Measurements from ENCODE around the gene TATDN3.

TATDN3 gene, protein sequence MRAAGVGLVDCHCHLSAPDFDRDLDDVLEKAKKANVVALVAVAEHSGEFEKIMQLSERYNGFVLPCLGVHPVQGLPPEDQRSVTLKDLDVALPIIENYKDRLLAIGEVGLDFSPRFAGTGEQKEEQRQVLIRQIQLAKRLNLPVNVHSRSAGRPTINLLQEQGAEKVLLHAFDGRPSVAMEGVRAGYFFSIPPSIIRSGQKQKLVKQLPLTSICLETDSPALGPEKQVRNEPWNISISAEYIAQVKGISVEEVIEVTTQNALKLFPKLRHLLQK

DNA sequence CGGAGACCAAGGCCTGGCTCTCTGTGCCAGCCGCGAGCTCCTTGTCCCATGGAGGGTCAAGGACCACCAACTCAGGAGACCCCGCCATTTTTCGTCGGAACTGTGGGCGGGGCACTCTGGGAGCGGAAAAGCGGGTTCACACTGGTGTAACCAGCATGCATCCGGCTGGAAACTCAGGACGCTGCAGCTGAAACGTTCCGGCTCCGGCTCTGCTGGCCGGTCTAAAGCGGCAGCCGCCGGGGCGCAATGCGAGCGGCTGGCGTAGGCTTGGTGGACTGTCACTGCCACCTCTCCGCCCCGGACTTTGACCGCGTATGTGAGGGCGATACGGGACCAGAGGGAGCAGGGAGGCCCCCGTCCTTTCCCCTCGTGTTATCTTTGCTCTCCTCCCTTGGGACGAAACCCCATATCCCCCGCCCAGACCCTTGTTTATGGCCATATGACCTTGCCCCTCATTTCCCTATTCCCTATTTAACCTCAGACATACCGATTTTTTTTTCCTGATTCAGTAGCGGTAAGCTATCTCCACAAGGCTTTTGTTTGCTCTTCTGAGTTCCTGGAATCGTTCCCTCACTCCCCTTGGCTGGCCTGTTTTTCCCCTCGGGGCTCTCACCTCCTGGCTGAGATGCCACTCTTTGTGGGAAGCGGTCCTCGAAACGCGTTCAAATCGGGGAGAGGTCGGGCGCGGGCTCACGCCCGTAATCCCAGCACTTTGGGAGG is at the start of gene TATDN3, which contains the start of gene NSL1:
Gene TATDN3 (plus strand): TSS at position 219 of the 720 bp plus-strand sequence. CDS start 28 bp downstream, at position 247.
Gene NSL1 (minus strand): TSS at position 102 of the 720 bp plus-strand sequence. CDS start 14 bp downstream, at position 88.
- Histone ChIP-seq H3K4me2 (ENCODE audit: low read depth, low read length, poor library complexity, severe bottlenecking) (peak within 1 kb of the TSS; percentile 75), H4K20me1 (ENCODE audit: insufficient read depth, low read length, poor library complexity, severe bottlenecking) (peaks cover 19% of the 10 kb centered on the region), H3K36me3 (ENCODE audit: insufficient read depth, low read length) (no peaks in the 10 kb centered on the region; the same call in 1 of the 2 replicates), H3K9me3 (ENCODE audit: insufficient read depth, low read depth, low read length) (no peaks in the 10 kb centered on the region), H3F3A (ENCODE audit: low read depth) (no peaks in the 10 kb centered on the region), H3K4me3 (ENCODE audit: low read length, poor library complexity, severe bottlenecking) (peak within 1 kb of the TSS; percentile 94), H3K27me3 (ENCODE audit: insufficient read depth, low read length, poor library complexity, severe bottlenecking) (no peaks in the 10 kb centered on the region), H3K79me2 (ENCODE audit: insufficient read depth, low read length) (peaks cover 62% of the 10 kb centered on the region), H3K9me2 (replicated peaks; ENCODE audit: low read depth, low read length) (no peaks in the 10 kb centered on the region), H3K9ac (ENCODE audit: low read depth, low read length, poor library complexity, severe bottlenecking) (peak within 1 kb of the TSS; percentile 86), H2AFZ (ENCODE audit: low read length) (peak within 1 kb of the TSS; percentile 97), H3K4me1 (ENCODE audit: insufficient read depth, low read length, poor library complexity, severe bottlenecking) (peaks cover 49% of the 10 kb centered on the region)
- TF ChIP-seq EZH2phosphoT487 (IDR thresholded peaks at IDR 0.05; ENCODE audit: borderline replicate concordance) (no peak), CTCF (conservative IDR thresholded peaks at IDR 0.05; ENCODE audit: low read length) (no peak)

- no peak for TF ChIP-seq EZH2phosphoT487 (IDR thresholded peaks at IDR 0.05; ENCODE audit: borderline replicate concordance)
- no peak for TF ChIP-seq CTCF (conservative IDR thresholded peaks at IDR 0.05; ENCODE audit: low read length)
- H4K20me1 ChIP-seq (ENCODE audit: insufficient read depth, low read length, poor library complexity, severe bottlenecking), result no peaks in the 10 kb centered on the region
- no peaks in the 10 kb centered on the region for H3F3A ChIP-seq (ENCODE audit: low read depth)
- H3K9me2 ChIP-seq (replicated peaks; ENCODE audit: low read depth, low read length), result no peaks in the 10 kb centered on the region
- peaks cover 14% of the 10 kb centered on the region for H3K36me3 ChIP-seq (ENCODE audit: insufficient read depth, low read length)
- no peak overlapping the region for H2AFZ ChIP-seq (ENCODE audit: low read length)
- H3K79me2 ChIP-seq (ENCODE audit: insufficient read depth, low read length), result peaks cover 38% of the 10 kb centered on the region
- H3K4me1 ChIP-seq (ENCODE audit: insufficient read depth, low read length, poor library complexity, severe bottlenecking), result peaks cover 9% of the 10 kb centered on the region
- H3K9ac ChIP-seq (ENCODE audit: low read depth, low read length, poor library complexity, severe bottlenecking), result no peak overlapping the region
- H3K4me2 ChIP-seq (ENCODE audit: low read depth, low read length, poor library complexity, severe bottlenecking), result peak overlapping the region; percentile 0
- H3K4me3 ChIP-seq (ENCODE audit: low read length, poor library complexity, severe bottlenecking), result no peak overlapping the region
- peaks cover 9% of the 10 kb centered on the region; the same call in 1 of the 2 replicates for H3K9me3 ChIP-seq (ENCODE audit: insufficient read depth, low read depth, low read length)
- H3K27me3 ChIP-seq (ENCODE audit: insufficient read depth, low read length, poor library complexity, severe bottlenecking), result no peaks in the 10 kb centered on the region
Measured at GRCh38 chr1:212743901-212744475, 47.7 kb upstream of the TATDN3 start.

DNA sequence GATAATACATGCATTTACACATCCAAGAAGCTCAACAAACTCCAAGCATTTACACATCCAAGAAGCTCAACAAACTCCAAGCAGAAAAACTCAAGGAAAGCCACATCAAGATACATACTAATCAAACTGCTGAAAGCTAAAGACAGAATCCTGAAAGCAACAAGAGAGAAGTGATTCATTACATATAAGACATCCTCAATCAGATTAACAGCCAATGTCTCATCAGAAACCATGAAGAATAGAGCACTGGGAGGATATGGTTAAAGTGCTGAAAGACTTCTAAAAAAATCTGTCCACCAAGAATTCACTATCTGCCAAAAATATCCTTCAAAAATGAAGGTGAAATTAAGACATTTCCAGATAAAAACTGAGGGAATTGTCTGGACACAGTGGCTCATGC is 46.4 kb upstream of the TATDN3 start:
- Histone ChIP-seq H3K4me2 (ENCODE audit: low read depth, low read length, poor library complexity, severe bottlenecking) (no peak overlapping the region), H3K9me2 (replicated peaks; ENCODE audit: low read depth, low read length) (no peaks in the 10 kb centered on the region), H2AFZ (ENCODE audit: low read length) (no peak overlapping the region), H3K36me3 (ENCODE audit: insufficient read depth, low read length) (peaks cover 11% of the 10 kb centered on the region), H3K79me2 (ENCODE audit: insufficient read depth, low read length) (peaks cover 41% of the 10 kb centered on the region), H3K9me3 (ENCODE audit: insufficient read depth, low read depth, low read length) (peaks cover 9% of the 10 kb centered on the region; the same call in 1 of the 2 replicates), H3F3A (ENCODE audit: low read depth) (no peaks in the 10 kb centered on the region), H4K20me1 (ENCODE audit: insufficient read depth, low read length, poor library complexity, severe bottlenecking) (no peaks in the 10 kb centered on the region), H3K9ac (ENCODE audit: low read depth, low read length, poor library complexity, severe bottlenecking) (no peak overlapping the region), H3K4me1 (ENCODE audit: insufficient read depth, low read length, poor library complexity, severe bottlenecking) (peaks cover 9% of the 10 kb centered on the region), H3K4me3 (ENCODE audit: low read length, poor library complexity, severe bottlenecking) (no peak overlapping the region), H3K27me3 (ENCODE audit: insufficient read depth, low read length, poor library complexity, severe bottlenecking) (no peaks in the 10 kb centered on the region)
- TF ChIP-seq EZH2phosphoT487 (IDR thresholded peaks at IDR 0.05; ENCODE audit: borderline replicate concordance) (no peak), CTCF (conservative IDR thresholded peaks at IDR 0.05; ENCODE audit: low read length) (no peak)
